ENCODE results near the gene TRPV5. TPM values are rescaled to one million over a fixed set of nuclear protein-coding genes. Genes with fewer than 3 reads are reported as not detected.

TRPV5 gene
- total RNA-seq, 4 donors from 2014 or later: not detected

DNA sequence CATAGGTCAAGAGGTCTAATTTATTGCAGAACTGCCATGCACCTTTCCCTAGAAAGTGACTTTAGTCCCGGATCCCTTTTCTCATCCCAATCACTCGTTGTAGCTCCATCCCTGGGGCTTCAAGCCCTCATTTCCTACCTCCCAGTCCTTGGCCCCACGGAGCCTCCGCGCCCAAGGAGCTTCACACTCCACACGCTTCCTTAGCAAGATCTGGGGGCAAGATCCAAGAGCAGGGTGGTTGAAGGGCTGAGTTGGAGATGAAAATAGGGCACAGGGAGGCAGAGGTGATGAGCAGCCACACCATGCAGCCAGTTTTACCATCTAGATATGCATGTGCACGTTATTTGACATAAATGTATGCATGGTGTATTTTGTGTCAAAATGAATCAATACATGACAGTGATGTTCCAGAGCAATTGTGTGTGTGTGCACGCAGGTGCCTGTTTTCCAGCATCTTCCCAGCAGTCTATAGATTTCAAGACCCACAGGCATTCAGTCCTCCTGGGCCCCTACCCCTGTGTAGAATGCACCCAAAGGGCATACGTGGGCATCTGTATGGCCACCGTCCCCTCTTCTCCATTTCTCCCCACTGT lies 42.0 kb downstream of the TRPV5 start:
- Histone ChIP-seq H3K36me3 (no peaks in the 10 kb centered on the region), H3K9me3 (no peaks in the 10 kb centered on the region), H3K4me3 (no peak overlapping the region), H3K27ac (no peak overlapping the region), H3K4me1 (peaks cover 0 to 7% (median 0%) of the 10 kb centered on the region in 3 donors), H3K27me3 (peaks cover 0 to 16% (median 0%) of the 10 kb centered on the region in 4 donors)
- 85 to 88% methylated on average over 10 of the region's 10 CpGs for WGBS, 2 donors
- intact Hi-C loops (cut with DNase I): no loop called here
- TF ChIP-seq, protein P1, sequence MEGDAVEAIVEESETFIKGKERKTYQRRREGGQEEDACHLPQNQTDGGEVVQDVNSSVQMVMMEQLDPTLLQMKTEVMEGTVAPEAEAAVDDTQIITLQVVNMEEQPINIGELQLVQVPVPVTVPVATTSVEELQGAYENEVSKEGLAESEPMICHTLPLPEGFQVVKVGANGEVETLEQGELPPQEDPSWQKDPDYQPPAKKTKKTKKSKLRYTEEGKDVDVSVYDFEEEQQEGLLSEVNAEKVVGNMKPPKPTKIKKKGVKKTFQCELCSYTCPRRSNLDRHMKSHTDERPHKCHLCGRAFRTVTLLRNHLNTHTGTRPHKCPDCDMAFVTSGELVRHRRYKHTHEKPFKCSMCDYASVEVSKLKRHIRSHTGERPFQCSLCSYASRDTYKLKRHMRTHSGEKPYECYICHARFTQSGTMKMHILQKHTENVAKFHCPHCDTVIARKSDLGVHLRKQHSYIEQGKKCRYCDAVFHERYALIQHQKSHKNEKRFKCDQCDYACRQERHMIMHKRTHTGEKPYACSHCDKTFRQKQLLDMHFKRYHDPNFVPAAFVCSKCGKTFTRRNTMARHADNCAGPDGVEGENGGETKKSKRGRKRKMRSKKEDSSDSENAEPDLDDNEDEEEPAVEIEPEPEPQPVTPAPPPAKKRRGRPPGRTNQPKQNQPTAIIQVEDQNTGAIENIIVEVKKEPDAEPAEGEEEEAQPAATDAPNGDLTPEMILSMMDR (IDR thresholded peaks at IDR 0.05): no peak
- no peak for TF ChIP-seq POLR2A (IDR thresholded peaks at IDR 0.05)
- no peak for DNase-seq

DNA sequence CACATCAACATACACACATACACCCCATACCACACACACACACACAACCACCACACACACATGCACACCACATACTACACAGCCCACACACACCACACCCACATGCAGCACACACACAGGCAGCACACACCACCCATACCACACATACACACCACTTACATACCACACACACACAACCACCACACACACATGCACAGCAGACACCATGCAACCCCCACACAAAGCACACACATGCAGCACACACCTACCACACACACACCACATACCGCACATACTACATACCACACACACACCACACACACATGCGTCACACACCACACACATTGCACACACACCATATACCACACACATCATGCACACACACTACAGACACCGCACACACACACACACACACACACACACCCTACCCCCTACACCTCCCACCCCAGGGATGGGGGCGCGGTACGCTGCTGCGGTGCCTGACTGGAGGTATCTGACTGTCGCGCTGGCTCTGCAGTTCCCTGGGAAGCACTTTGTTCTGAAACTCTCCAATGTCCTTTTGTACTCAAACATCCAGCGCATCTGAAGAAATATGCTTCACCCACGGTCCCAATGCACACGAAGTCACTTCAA lies 42.6 kb downstream of the TRPV5 start:
- 80 to 85% methylated on average over 12 of the region's 12 CpGs for WGBS, 2 donors
- TF ChIP-seq POLR2A (IDR thresholded peaks at IDR 0.05): no peak
- TF ChIP-seq, protein P1 (IDR thresholded peaks at IDR 0.05): no peak
- intact Hi-C loops (cut with DNase I): no loop called here
- no peak overlapping the region for H3K27ac ChIP-seq
- no peaks in the 10 kb centered on the region for H3K9me3 ChIP-seq
- no peak for DNase-seq
- peaks cover 0 to 13% (median 4%) of the 10 kb centered on the region in 3 donors for H3K4me1 ChIP-seq
- peaks cover 0 to 16% (median 0%) of the 10 kb centered on the region in 4 donors for H3K27me3 ChIP-seq
- no peaks in the 10 kb centered on the region for H3K36me3 ChIP-seq
- no peak overlapping the region for H3K4me3 ChIP-seq

DNA sequence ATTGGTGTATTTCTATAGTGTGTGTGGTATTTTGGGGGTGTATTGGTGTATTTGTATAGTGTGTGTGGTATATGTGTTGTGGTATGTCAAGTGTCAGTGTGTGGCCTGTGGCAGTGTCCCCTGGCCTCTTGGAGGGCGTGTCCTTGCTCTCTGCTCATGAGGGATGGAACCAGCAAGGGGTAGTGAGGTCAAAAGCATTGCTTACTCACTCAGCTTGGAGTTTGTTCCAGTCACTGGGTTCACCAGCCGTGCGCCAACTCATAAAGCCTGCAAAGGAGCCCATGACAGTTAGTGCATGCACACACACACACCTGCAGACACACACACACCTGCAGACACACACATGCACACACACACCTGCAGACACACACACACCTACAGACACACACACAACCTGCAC lies 43.7 kb downstream of the TRPV5 start:
- intact Hi-C loops (cut with DNase I): no loop called here
- no peak for DNase-seq
- TF ChIP-seq, protein P1 (IDR thresholded peaks at IDR 0.05): no peak
- TF ChIP-seq POLR2A (IDR thresholded peaks at IDR 0.05): no peak
- Histone ChIP-seq H3K27ac (no peak overlapping the region), H3K4me1 (peaks cover 0 to 25% (median 8%) of the 10 kb centered on the region in 3 donors), H3K4me3 (no peak overlapping the region), H3K9me3 (no peaks in the 10 kb centered on the region), H3K36me3 (no peaks in the 10 kb centered on the region), H3K27me3 (peaks cover 0 to 16% (median 0%) of the 10 kb centered on the region in 4 donors)
- 47 to 67% methylated on average over 2 to 3 of the region's 3 CpGs for WGBS, 2 donors

DNA sequence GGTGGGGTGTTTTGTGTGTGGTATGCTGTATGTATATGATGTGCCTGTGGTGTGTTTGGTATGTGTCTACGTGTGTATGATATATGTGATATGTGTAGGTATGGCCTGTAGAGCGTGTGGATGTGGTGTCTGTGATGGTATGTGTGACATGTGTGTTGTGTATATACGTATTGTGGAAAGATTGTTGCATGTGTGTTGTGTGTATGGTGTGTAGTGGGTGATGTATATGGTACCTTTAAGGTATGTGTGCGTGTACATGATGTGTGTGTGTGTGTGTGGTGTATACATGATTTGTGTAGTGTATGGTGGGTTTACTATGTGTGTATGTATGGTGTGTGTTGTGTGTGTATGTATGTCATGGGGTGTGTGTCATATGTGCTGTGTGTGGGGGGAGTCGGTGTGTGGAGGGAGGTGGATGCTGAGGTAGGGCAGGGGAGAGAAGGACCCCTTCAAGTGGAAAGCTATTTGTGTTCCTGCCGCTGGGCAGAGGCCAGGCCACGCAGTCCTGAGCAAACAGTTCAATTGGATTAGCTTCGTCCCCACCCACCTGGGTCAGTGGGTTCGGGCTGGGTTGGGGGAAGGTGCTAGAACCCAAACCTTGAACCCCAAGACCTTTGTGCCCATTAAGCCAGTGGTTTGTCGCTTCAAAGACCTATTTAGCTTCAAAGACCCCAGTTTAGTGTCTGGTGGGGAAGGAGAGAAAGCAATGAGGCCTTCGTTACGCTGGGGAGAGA lies 46.1 kb downstream of the TRPV5 start:
- 89% methylated on average over 11 to 12 of the region's 12 CpGs for WGBS, 2 donors
- no peak for DNase-seq

More for the DNA sequence above, 46.1 kb downstream of the TRPV5 start:
- H3K9me3 ChIP-seq: no peaks in the 10 kb centered on the region
- H3K4me1 ChIP-seq: peaks cover 0 to 43% (median 8%) of the 10 kb centered on the region in 3 donors
- TF ChIP-seq POLR2A (IDR thresholded peaks at IDR 0.05): no peak
- TF ChIP-seq, protein P1 (IDR thresholded peaks at IDR 0.05): no peak
- H3K27me3 ChIP-seq: peaks cover 0 to 10% (median 0%) of the 10 kb centered on the region in 4 donors
- no peaks in the 10 kb centered on the region for H3K36me3 ChIP-seq
- intact Hi-C loops (cut with DNase I): no loop called here
- H3K27ac ChIP-seq: no peak overlapping the region
- no peak overlapping the region for H3K4me3 ChIP-seq
